Anterior cingulate cortex (tissue), 58 donors: Measurements from ENCODE around the gene RNF207.
A peak's percentile ranks its signal among the peaks of the same experiment; 100 is the strongest.
"Not testable (repeated sequence)": the region's sequence is repeated elsewhere in the genome, so short reads cannot be mapped to it uniquely, and the experiment has no call there.

Experiments
- DNase-seq, 58 donors: peaks; one replicate each; lab custom pipeline; 2025; lab: John Stamatoyannopoulos, UW

The RNF207 gene

DNA sequence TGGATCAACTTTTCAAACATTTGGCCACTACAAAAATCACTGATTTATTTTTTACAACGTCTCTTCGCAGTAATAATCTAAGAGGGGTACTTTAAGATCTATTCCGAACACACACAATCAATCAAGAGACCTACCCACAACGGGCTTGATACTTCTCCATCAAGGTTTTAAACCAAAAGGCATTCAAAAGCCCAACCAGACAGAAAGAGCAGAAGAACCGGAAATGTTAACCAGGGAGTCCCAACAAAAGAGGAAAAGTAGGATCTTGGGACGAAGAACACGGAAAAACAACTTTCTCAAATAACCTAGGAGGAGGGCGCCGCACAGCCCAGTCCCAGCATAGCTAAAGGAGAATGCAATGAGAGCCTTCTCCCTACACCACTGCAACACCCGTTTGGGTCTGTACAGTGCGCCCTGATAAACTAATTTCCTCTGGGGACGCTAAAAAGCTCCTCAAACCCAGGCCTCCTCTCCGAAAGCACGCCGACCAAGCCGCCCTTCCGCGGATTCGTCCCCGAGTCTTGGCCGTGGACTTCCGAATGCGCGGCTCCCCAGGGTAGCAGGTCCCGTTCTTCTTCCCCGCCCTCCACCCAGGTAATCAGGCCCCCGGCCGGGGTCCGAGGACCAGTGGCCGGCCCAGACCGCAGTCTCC is 7.1 kb upstream of the RNF207 start:
- DNase-seq, result peak in 1 of 58 donors; percentile 44

GRCh38 chr1:6199298-6200187 is 6.4 kb upstream of the RNF207 start, which contains the start of gene RPL22:
Gene RPL22, minus strand, starts transcription at chr1:6199595. Its CDS starts 22 bp downstream, at chr1:6199573.
- DNase-seq, result peak; percentile 81 to 98 (median 96)

DNA sequence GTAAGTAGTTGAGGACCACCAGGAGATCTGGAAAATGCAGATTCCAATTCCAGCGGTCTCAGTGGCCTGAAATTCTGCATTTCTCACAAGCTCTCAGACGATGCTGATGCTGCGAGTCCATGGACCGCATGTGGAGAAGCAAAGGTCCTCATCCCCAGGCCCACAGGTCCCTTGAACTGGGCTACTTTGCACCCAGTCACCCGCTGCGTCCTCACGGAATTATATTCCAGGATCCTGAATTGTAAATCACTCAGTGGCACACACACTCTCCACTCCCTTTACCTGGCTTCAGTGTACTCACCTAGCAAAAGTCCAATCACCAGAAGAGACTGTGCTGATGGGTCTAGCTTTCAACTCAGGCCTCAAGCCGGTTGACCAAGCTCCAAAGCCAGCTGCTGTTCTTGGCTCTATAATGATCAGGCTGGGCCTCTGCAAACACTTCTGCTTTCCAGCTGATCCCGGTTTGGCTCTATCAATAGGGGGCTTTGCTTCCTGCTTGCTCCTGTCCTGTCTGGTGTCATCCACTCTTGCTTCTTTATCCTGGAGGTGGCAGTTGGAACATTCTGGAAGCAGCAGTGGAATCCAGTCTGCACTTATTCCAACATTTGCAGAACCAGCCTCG is 5.6 kb upstream of the RNF207 start:
- no peak for DNase-seq

DNA sequence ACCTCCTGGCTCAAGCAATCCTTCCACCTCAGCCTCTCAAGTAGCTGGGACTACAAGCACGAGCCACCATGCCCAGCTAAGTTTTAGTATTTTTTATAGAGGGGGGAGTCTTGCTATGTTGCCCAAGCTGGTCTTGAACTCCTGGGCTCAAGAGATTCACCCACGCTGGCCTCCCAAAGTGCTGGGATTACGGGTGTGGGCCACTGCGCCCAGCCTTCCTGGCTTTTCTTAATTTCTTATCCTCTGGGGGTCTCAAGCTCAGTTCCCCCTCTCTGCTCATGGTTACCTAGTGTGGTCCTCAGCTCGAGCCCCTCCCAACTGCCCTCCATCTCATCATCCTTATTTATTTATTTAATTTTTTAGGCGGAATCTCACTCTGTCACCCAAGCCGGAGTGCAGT is 3.7 kb upstream of the RNF207 start:
- DNase-seq, result no peak

- no peak for DNase-seq
Measured at GRCh38 chr1:6206520-6206855, 569 bp downstream of the RNF207 start.

- DNase-seq, result no peak
Measured at GRCh38 chr1:6207075-6207885, 1.4 kb downstream of the RNF207 start.

DNA sequence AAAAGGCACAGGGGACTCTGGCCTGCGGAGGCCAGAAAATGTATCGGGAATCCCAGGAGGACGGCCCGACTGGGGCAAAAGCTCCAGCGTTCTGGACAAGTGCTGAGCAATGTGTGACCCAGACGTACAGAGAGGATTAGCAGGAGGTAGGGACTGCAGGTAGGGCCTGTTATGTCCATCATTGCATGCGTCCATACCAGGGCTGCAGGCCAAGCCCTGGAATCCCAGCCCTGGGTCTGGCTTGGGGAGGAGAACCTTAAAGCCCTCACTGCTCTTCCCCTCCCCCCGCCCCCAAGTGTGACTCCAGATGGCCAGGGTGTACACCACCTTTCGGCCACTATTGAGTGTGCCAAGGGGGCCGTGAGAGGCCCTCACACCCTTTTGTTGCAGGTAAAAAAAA is 2.0 kb downstream of the RNF207 start:
- no peak for DNase-seq

- peak in 35 of 58 donors; percentile 2 to 72 (median 30) for DNase-seq
Measured at GRCh38 chr1:6208723-6209660, 3.1 kb downstream of the RNF207 start.

GRCh38 chr1:6209661-6210580 is 4.0 kb downstream of the RNF207 start:
- DNase-seq, result no peak

- DNase-seq, result no peak
Measured at GRCh38 chr1:6210591-6211355, 4.9 kb downstream of the RNF207 start.

GRCh38 chr1:6211731-6212130 is 5.8 kb downstream of the RNF207 start:
- DNase-seq, result no peak

DNA sequence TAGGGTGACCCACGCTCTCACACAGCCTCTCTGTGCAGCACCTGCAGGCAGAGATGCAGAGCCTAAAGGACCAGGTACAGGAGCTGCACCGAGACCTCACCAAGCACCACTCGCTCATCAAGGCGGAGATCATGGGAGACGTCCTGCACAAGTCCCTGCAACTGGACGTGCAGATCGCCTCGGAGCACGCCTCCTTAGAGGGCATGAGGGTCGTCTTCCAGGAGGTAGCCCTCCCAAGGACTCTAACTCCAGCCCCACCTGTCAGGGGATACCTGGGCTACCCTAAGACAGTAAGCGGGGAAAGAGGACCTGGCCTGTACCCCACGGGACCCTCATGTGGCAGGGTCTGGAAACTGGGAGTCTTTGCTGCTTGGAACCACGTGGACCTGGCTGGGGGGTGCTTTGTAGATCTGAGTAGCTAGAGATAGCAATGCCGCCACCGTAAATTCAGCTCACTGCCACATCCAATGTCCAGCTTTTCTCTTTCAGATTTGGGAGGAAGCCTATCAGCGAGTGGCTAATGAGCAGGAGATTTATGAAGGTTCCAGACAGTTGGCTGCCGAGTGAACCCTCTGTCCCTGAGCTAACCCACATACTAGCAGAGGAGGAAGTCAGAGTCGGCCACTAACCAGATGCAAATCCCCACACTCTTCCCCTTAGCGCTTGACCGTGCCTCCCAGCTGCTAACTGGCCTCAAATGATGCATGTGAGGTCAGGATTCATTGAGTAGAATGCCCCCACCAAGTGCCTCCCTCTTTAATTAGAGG is 6.5 kb downstream of the RNF207 start:
- no peak for DNase-seq

GRCh38 chr1:6218375-6219164 is 12.7 kb downstream of the RNF207 start:
- DNase-seq, result no peak

- DNase-seq, result not testable (repeated sequence)
Measured at GRCh38 chr1:6219641-6220040, 13.7 kb downstream of the RNF207 start.

- no peak for DNase-seq
Measured at GRCh38 chr1:6220236-6220635, 14.3 kb downstream of the RNF207 start.

DNA sequence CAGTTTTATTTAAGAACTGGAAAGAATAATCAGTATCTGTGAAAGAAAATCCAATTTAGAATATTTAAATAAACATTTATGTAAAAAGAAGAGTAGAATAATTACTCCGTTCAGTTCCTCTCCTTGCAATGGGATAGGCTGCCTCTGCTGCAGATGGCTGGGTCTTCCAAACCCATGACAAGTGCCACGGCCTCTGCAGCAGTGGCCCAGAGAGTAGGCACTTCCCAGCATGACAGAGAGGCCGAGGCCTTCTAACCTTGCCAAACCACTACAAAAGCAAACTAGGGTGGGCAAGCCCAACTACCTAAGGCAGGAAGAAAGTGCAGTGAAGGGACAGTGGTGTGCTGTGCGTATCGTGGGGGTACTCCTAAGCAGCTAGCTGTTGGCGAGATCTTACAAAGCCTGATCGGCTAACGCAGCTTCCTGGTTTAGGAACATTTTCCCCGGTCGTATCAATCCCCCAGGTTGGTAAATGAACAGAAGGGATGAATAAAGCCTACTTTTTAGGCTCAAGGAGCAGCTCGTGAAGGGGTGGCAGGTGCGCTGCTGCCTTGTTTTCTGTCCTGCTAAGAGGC is 15.4 kb downstream of the RNF207 start:
- no peak for DNase-seq
